PC-9 (cell line): Measurements from ENCODE around the gene PAQR6. TPM values are rescaled to one million over a fixed set of nuclear protein-coding genes. Genes with fewer than 3 reads are reported as not detected.

Source experiments
- BruUV-seq: library from RNA; stranded (reverse); fragments of 400-500 nt; replicated peaks from 2 replicates; lab custom pipeline; 2021; lab: Mats Ljungman, UMichigan
- CTCF ChIA-PET: fragments of 300-600 bp; sonication (Branson Sonifier 250); formaldehyde crosslinking; loops from one replicate; lab custom pipeline; 2022; ENCODE audit warnings: antibody characterized with exemption; lab: Charles Lee
- POLR2A ChIA-PET: fragments of 300-600 bp; sonication (Branson Sonifier 250); formaldehyde crosslinking; loops from one replicate; lab custom pipeline; 2022; ENCODE audit warnings: antibody characterized with exemption; ENCODE audit not compliant: unreplicated experiment; lab: Charles Lee
- DNase-seq, 2 experiments: peaks; one replicate each; pipeline versions ENCODE4 v3.0.0 to v3.0.0-alpha.2; 2015 to 2022; ENCODE audit warnings: mixed read lengths in 1 of 2
- H2AFZ ChIP-seq: fragments of 200-600 bp; sonication (generic); 2 replicates; pipeline ENCODE4 v1.8.1; 2017; ENCODE audit warnings: antibody characterized with exemption
- H3F3A ChIP-seq: fragments of 200-600 bp; sonication (generic); 2 replicates; pipeline ENCODE4 v1.8.1; 2017; ENCODE audit warnings: antibody characterized with exemption, mild to moderate bottlenecking, low read depth; ENCODE audit not compliant: insufficient read depth
- H3K27ac ChIP-seq: fragments of 200-600 bp; sonication (generic); 2 replicates; pipeline ENCODE4 v1.6.1; 2016; ENCODE audit warnings: mixed run types
- H3K27me3 ChIP-seq: fragments of 200-600 bp; sonication (generic); 2 replicates; pipeline ENCODE4 v1.6.1; 2016; ENCODE audit warnings: low read depth, mixed run types; ENCODE audit not compliant: insufficient read depth
- H3K36me3 ChIP-seq: fragments of 200-600 bp; sonication (generic); 2 replicates; pipeline ENCODE4 v1.6.1; 2016; ENCODE audit warnings: low read depth, mixed run types
- H3K4me1 ChIP-seq: fragments of 200-600 bp; sonication (generic); replicated peaks from 2 replicates; pipeline ENCODE4 v1.6.1; 2016; ENCODE audit warnings: mixed run types; ENCODE audit not compliant: insufficient read depth
- H3K4me2 ChIP-seq: fragments of 200-600 bp; sonication (generic); 2 replicates; pipeline ENCODE4 v1.6.1; 2017; ENCODE audit warnings: mixed run types
- H3K4me3 ChIP-seq: fragments of 200-600 bp; sonication (generic); 2 replicates; pipeline ENCODE4 v1.6.1; 2016; ENCODE audit warnings: mixed run types
- H3K79me2 ChIP-seq: fragments of 200-600 bp; sonication (generic); 2 replicates; pipeline ENCODE4 v1.6.1; 2017; ENCODE audit warnings: low read depth, mixed run types
- H3K9me2 ChIP-seq: fragments of 200-600 bp; sonication (generic); 2 replicates; pipeline ENCODE4 v1.8.1; 2017; ENCODE audit warnings: mild to moderate bottlenecking; ENCODE audit not compliant: insufficient read depth
- H3K9me3 ChIP-seq: fragments of 200-600 bp; sonication (generic); 2 replicates; pipeline ENCODE4 v1.8.1; 2016; ENCODE audit warnings: low read depth; ENCODE audit not compliant: insufficient read depth
- H4K20me1 ChIP-seq: fragments of 200-600 bp; sonication (generic); 2 replicates; pipeline ENCODE4 v1.8.1; 2017; ENCODE audit not compliant: insufficient read depth
- CTCF ChIP-seq: fragments of 200-600 bp; sonication (generic); conservative IDR thresholded peaks from 2 replicates; pipeline ENCODE4 v1.6.1; 2017; ENCODE audit warnings: mixed run types, antibody characterized with exemption, mild to moderate bottlenecking, moderate library complexity
- EZH2 ChIP-seq: fragments of 200-600 bp; sonication (generic); IDR thresholded peaks from 2 replicates; pipeline ENCODE4 v1.8.0; 2017; ENCODE audit warnings: antibody characterized with exemption, low read depth
- intact Hi-C: fragments of 100-400 bp; cut with micrococcal nuclease; formaldehyde crosslinking; loops from one replicate; pipeline ENCODE4 v1.10.0; 2022; ENCODE audit not compliant: unreplicated experiment
- total RNA-seq: library from RNA; stranded (reverse); gene quantifications from 2 replicates; pipeline ENCODE4 v1.2.3, GENCODE V29; 2021

The PAQR6 gene
- total RNA-seq, 1 experiment from 2014 or later, result 12.3 TPM

DNA sequence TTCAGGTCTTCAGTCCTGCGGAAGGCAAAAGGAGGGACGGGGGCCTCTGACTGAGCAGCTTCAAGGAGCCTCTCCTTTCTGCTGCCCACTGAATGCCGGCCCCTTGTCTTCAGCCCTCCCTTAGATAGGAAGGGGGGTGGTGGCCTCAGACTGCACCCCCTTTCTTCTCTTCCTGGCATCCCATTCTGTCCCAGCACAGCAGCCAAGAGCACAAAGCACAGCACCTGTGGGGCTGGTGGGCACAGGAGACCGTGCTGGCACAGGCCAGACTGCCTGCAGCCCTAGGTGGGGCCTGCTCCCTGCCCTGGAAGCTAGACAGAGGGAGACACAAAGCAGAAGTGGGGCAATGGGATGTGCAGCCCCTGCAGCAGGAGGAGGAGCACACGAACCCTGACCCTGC, 1.7 kb upstream of the PAQR6 start:
- no peak overlapping the region for H3K27ac ChIP-seq
- H4K20me1 ChIP-seq, result no peaks in the 10 kb centered on the region
- no peak overlapping the region for H2AFZ ChIP-seq
- no peak overlapping the region for H3K4me3 ChIP-seq
- H3K79me2 ChIP-seq, result no peaks in the 10 kb centered on the region
- ChIA-PET POLR2A (no interaction called here), CTCF (no interaction called here)
- intact Hi-C loops, result no loop called here
- H3F3A ChIP-seq, result peaks cover 17% of the 10 kb centered on the region; the same call in 1 of the 2 replicates
- TF ChIP-seq CTCF (no peak), EZH2 (no peak)
- no peaks in the 10 kb centered on the region for H3K9me3 ChIP-seq
- H3K36me3 ChIP-seq, result peaks cover 20% of the 10 kb centered on the region; the same call in 1 of the 2 replicates
- H3K4me2 ChIP-seq, result no peak overlapping the region
- DNase-seq, result no peak
- no peaks in the 10 kb centered on the region for H3K27me3 ChIP-seq
- H3K4me1 ChIP-seq, result no peaks in the 10 kb centered on the region
- no peaks in the 10 kb centered on the region for H3K9me2 ChIP-seq
- no TSS peak for BruUV-seq

- BruUV-seq, result no TSS peak
- no peak overlapping the region for H3K27ac ChIP-seq
- ChIA-PET CTCF (no interaction called here), POLR2A (no interaction called here)
- intact Hi-C loops, result no loop called here
- peaks cover 18% of the 10 kb centered on the region; the same call in 1 of the 2 replicates for H3F3A ChIP-seq
- H3K4me1 ChIP-seq, result no peaks in the 10 kb centered on the region
- no peaks in the 10 kb centered on the region for H3K9me2 ChIP-seq
- no peaks in the 10 kb centered on the region for H3K27me3 ChIP-seq
- no peak for DNase-seq
- peaks cover 12% of the 10 kb centered on the region; the same call in 1 of the 2 replicates for H3K36me3 ChIP-seq
- no peak for TF ChIP-seq EZH2
- TF ChIP-seq CTCF, result no peak
- no peaks in the 10 kb centered on the region; the same call in 1 of the 2 replicates for H4K20me1 ChIP-seq
- no peak overlapping the region for H2AFZ ChIP-seq
- no peak overlapping the region for H3K4me3 ChIP-seq
- no peaks in the 10 kb centered on the region for H3K9me3 ChIP-seq
- no peaks in the 10 kb centered on the region for H3K79me2 ChIP-seq
- no peak overlapping the region for H3K4me2 ChIP-seq
These were observed 447 bp upstream of the PAQR6 start for GRCh38 chr1:156248323-156248683.

DNA sequence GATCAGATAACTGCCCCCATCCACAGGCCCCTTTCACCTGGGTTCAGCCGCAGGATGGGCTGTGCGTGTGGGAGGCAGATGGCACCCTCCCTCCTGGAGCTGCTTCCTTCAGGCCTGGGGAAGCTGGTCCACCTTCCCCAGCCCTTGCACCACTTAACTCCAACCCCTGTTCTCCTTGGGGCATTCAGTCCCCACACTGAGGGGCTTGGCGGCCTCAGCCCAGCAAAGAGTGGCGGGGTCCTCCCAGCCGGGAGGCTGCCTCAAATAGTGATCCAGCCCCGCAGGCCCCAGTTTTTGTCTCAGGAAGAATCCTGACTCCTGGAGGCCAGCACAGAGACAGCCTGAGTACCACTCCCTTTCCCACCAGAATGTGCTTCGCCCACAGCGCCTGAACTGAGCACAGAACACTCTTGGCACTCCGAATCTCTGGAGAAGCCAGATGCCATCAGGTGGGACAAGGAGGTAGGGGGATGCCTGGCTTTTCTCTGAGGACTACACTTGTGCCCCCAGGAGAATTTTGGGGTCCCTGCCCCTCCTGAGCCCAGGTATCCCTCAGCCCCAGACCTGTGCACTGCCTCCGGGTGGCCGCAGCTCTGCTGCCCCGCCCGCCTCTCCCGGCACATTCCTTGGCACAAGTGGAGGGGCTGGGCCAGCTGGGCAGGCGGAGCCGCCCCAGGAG, 936 bp downstream of the PAQR6 start:
- Histone ChIP-seq H3K4me1 (no peaks in the 10 kb centered on the region), H3K4me3 (no peak overlapping the region), H4K20me1 (no peaks in the 10 kb centered on the region; the same call in 1 of the 2 replicates), H3K9me3 (no peaks in the 10 kb centered on the region), H3F3A (peaks cover 21% of the 10 kb centered on the region; the same call in 1 of the 2 replicates), H2AFZ (no peak overlapping the region), H3K79me2 (no peaks in the 10 kb centered on the region), H3K4me2 (no peak overlapping the region), H3K27me3 (no peaks in the 10 kb centered on the region), H3K36me3 (peaks cover 8% of the 10 kb centered on the region; the same call in 1 of the 2 replicates), H3K9me2 (no peaks in the 10 kb centered on the region), H3K27ac (no peak overlapping the region)
- CTCF ChIA-PET, result no interaction called here
- DNase-seq, result no peak
- intact Hi-C loops, result no loop called here
- POLR2A ChIA-PET, result interaction anchor here (0.6 kb wide), 1 partner anchor 53 kb away, joined by 3 read pairs; no protein-coding TSS in a partner anchor
- no TSS peak for BruUV-seq
- TF ChIP-seq EZH2, result no peak
- TF ChIP-seq CTCF, result no peak
